Ovary (tissue), 9 donors: ENCODE data around the gene PLPP7. TPM values are rescaled to one million over a fixed set of nuclear protein-coding genes. Genes with fewer than 3 reads are reported as not detected.

Source experiments
- DNase-seq, 5 donors: peaks; one replicate each; pipeline ENCODE4 v3.0.0-alpha.2; 2019 to 2020
- H3K27ac ChIP-seq, 2 donors: fragments of 200-600 bp; one replicate each; pipeline versions ENCODE4 v1.5.1 to v1.8.0; 2019 to 2022
- H3K27me3 ChIP-seq: fragments of 200-600 bp; one replicate; pipeline ENCODE4 v1.8.0; 2022
- H3K36me3 ChIP-seq: fragments of 200-600 bp; sonication (generic); one replicate; pipeline ENCODE4 v1.5.1; 2019
- H3K4me1 ChIP-seq: one replicate; pipeline ENCODE4 v1.8.1; 2013; ENCODE audit warnings: mild to moderate bottlenecking, moderate library complexity; ENCODE audit not compliant: insufficient read depth
- H3K4me3 ChIP-seq: fragments of 200-600 bp; sonication (generic); one replicate; pipeline ENCODE4 v1.5.1; 2017
- H3K9me3 ChIP-seq, 2 donors: fragments of 200-600 bp in 1 of 2; sonication (generic) in 1 of 2; one replicate each; pipeline versions ENCODE4 v1.5.1 to v1.8.1; 2013 to 2019; ENCODE audit warnings: mild to moderate bottlenecking in 1 of 2, moderate library complexity in 1 of 2
- CTCF ChIP-seq, 3 donors: fragments of 450-650 bp in 2 of 3; fragments of 200-600 bp in 1 of 3; IDR thresholded peaks; one replicate each; pipeline versions ENCODE4 v1.5.1 to v1.8.0; 2016 to 2022; ENCODE audit warnings: antibody characterized with exemption in 3 of 3, mild to moderate bottlenecking in 1 of 3
- EP300 ChIP-seq: sonication (generic); formaldehyde crosslinking; IDR thresholded peaks from one replicate; pipeline ENCODE4 v1.6.1; 2017; ENCODE audit warnings: antibody characterized with exemption
- POLR2A ChIP-seq: fragments of 450-650 bp; IDR thresholded peaks from one replicate; pipeline ENCODE4 v1.6.1; 2017; ENCODE audit warnings: antibody characterized with exemption, mild to moderate bottlenecking, moderate library complexity
- WGBS, 3 donors: extraction: QIAGEN DNeasy Blood & Tissue Kit in 1 of 3; methylation state at CpG; one replicate each; pipeline versions ENCODE4 v1.1.5 to v1.1.7; 2013 to 2017; 5-methylcytosine and 5-hydroxymethylcytosine counted together
- intact Hi-C, 4 donors: fragments of 100-400 bp; cut with DNase I; formaldehyde crosslinking; loops; one replicate each; pipeline versions ENCODE4 v1.11.0 to v1.15.1; 2022 to 2023
- polyA plus RNA-seq, 2 donors: library from polyadenylated mRNA; stranded (reverse); fragments of 200-250 nt in 1 of 2; fragments of 350-450 nt in 1 of 2; fragmentation: Illumina TruSeq in 1 of 2; extraction: RNeasy Lipid Tissue Mini Kit (QIAGEN cat#74804) in 1 of 2; gene quantifications; one replicate each; pipeline ENCODE4 v1.2.3, GENCODE V29; 2013 to 2014
- total RNA-seq, 7 donors: library from RNA; depleted of rRNA in 2 of 7; stranded (reverse); fragments of >200 nt in 2 of 7; fragmentation: NEBNext Ultra II Directional in 3 of 7; extraction: Animal tissue kit (Norgen Biotek cat#: 25700) in 3 of 7; gene quantifications; one replicate each; pipeline versions ENCODE4 v1.1.0 to v1.2.4, GENCODE V29; 2016 to 2023
- donor health status: DM: no; HTN: no; CAD: no; lungs with moderate emphysema.
- donor health status: DM: no; HTN: no; CAD: no.
- donor health status: Bipolar disorder and iron deficiency.
- donor health status: DM: yes; HTN: yes; CAD: no.
- donor health status: DM: no; HTN: no; CAD: no.
- donor health status: DM: yes; HTN: yes; CAD: no.

PLPP7 gene
- total and polyA plus RNA-seq, 9 donors, result 3.6 to 12.0 (median 11.0) TPM

- no peaks in the 10 kb centered on the region for H3K36me3 ChIP-seq
- H3K4me1 ChIP-seq, result peaks cover 9% of the 10 kb centered on the region
- WGBS, 3 donors, result 81 to 92% (median 84%) methylated on average over 23 of the region's 23 CpGs
- H3K9me3 ChIP-seq, result no peaks in the 10 kb centered on the region
- H3K27ac ChIP-seq, result no peak overlapping the region
- no peaks in the 10 kb centered on the region for H3K27me3 ChIP-seq
- DNase-seq, result no peak
- no peak overlapping the region for H3K4me3 ChIP-seq
- no peak for TF ChIP-seq POLR2A
- no peak for TF ChIP-seq CTCF (IDR thresholded peaks at IDR 0.05)
- no peak for TF ChIP-seq EP300
- intact Hi-C loops, result no loop called here
Observed at GRCh38 chr9:131252120-131252519, 37.4 kb upstream of the PLPP7 start.

GRCh38 chr9:131253891-131254491, 35.5 kb upstream of the PLPP7 start:
- no peaks in the 10 kb centered on the region for H3K9me3 ChIP-seq
- H3K27me3 ChIP-seq, result no peaks in the 10 kb centered on the region
- H3K27ac ChIP-seq, result no peak overlapping the region
- no peak overlapping the region for H3K4me3 ChIP-seq
- no peaks in the 10 kb centered on the region for H3K36me3 ChIP-seq
- peaks cover 9% of the 10 kb centered on the region for H3K4me1 ChIP-seq
- no peak for DNase-seq
- WGBS, 3 donors, result 74 to 81% (median 77%) methylated on average over 14 of the region's 14 CpGs
- TF ChIP-seq POLR2A (no peak), CTCF (IDR thresholded peaks at IDR 0.05) (no peak), EP300 (no peak)
- intact Hi-C loops, result no loop called here

- Histone ChIP-seq H3K27ac (no peak overlapping the region), H3K4me1 (peaks cover 9% of the 10 kb centered on the region), H3K4me3 (no peak overlapping the region), H3K9me3 (no peaks in the 10 kb centered on the region), H3K36me3 (no peaks in the 10 kb centered on the region), H3K27me3 (no peaks in the 10 kb centered on the region)
- intact Hi-C loops, result no loop called here
- DNase-seq, result no peak
- TF ChIP-seq EP300, result no peak
- TF ChIP-seq POLR2A, result no peak
- no peak for TF ChIP-seq CTCF (IDR thresholded peaks at IDR 0.05)
- 91 to 94% (median 94%) methylated on average over 14 of the region's 14 CpGs for WGBS, 3 donors
Observed at GRCh38 chr9:131254626-131255025, 34.9 kb upstream of the PLPP7 start.

- WGBS, 3 donors, result 77 to 79% (median 79%) methylated on average over 8 of the region's 8 CpGs
- H3K9me3 ChIP-seq, result no peaks in the 10 kb centered on the region
- no peak for DNase-seq
- intact Hi-C loops, result no loop called here
- TF ChIP-seq POLR2A (no peak), EP300 (no peak), CTCF (IDR thresholded peaks at IDR 0.05) (no peak)
- H3K4me3 ChIP-seq, result no peak overlapping the region
- H3K27me3 ChIP-seq, result no peaks in the 10 kb centered on the region
- H3K4me1 ChIP-seq, result peaks cover 9% of the 10 kb centered on the region
- H3K36me3 ChIP-seq, result no peaks in the 10 kb centered on the region
- peak overlapping the region in 1 of 2 donors; percentile 1 for H3K27ac ChIP-seq
Observed at GRCh38 chr9:131255676-131256197, 33.8 kb upstream of the PLPP7 start.
